Activated gamma-delta T cell treated with Interleukin-2 at 50 U/mL for 16 hours (primary cell): ENCODE data around the gene NANOS3.

Experiments
- DNase-seq: peaks from one replicate; pipeline ENCODE4 v3.0.0-alpha.2; 2020

The NANOS3 gene

GRCh38 chr19:13876834-13877233 is at the start of gene NANOS3:
TSS of gene NANOS3 (plus strand) at chr19:13877134. CDS start at chr19:13877249, 115 bp downstream.
- no peak for DNase-seq

DNA sequence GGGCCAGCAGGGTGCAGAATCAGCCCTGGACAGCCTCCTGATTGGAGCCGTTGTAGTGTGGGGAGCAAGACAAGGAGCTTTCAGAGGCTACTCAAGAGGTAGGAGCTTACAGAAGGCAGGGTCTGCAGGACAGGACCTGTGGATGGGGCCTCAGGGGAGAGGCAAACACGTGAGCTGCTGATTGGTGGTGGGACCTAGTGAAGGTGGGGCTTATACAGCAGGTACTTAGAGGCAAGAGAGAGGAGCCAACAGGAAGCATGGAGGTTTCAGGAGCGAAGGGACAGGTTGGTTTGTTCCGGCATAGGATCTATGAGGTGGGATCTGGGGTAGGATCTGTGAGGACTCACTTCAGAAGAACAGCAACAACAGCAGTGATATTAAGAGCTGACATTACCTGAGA is 49.3 kb upstream of the NANOS3 start:
- DNase-seq: no peak

GRCh38 chr19:13830114-13830740 is 46.7 kb upstream of the NANOS3 start:
- no peak for DNase-seq

DNA sequence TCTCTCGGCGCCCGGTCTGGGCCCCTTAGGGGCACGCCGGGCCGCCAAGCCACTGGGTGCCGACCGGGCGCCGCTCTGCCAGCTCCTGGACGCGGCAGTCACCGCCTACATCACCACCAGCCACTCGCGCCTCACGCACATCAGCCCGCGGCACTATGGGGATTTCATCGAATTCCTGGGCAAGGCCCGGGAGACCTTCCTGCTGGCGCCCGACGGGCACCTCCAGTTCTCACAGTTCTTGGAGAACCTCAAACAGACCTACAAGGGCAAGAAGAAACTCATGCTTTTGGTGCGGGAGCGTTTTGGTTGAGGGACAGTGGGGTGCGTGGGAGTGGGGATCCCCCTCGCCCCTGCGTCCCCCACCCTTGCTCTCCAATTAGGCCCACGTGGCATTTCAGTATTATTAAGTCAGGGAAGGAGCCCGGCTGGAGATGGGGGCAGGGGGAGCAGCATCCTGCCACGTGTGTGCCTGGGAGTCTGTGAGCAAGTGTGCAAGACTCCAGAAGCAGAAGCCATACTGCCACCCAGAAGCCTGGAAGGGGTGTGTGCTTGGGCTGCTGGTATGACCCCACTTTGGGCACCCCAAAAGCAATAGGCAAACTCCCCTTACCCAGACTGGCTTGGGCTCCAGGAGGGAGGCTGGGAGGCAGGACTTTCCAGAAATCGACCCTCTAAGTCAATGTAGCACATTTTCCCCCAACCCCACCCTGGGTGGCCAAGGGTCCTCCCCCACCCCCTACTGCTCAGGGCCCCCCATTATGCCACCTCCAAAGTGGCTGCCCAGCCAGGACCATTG is 46.0 kb upstream of the NANOS3 start:
- no peak for DNase-seq

DNA sequence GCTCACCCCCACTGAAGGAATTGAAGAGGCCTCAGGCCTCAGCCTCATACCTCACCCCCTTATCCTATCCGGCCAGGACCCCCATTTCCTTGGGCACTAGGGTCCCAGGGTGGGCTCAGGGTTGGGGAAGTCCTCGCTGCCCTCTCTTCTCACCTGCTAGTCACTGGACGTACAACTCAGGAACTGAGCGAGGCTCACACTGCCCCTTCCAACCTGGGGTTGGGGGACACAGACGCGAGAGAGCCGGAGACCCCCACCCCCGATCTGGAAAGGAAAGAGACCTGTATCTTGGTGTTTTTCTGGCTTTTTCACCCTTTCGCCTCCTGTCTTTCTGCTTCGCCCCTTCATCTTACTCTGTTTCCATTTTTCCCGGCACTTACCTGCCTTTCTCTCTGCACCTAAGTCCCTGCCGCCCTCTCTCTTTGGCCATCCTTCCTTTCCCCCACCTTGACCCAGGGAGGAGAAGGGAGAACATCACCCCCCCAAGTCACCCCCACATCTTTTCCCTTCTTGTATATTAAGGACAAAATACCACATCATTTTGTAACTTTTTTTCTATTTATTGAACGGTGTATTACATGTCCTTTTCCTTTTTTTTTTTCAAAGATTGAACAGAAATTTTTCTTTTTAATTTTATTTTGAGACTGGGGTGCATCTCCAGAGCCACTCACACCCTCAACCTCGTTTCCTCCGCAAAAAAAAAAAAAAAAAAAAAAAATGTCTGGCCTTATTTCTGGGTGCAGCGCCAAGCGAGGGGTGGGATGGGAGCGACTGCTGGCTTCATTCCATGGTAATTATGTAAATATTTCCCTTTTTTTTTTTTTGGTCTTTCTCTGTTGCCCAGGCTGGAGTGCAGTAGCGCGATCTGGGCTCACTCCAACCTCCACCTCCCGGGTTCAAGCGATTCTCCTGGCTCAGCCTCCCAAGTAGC is 45.1 kb upstream of the NANOS3 start:
- no peak for DNase-seq

GRCh38 chr19:13833330-13834243 is 43.3 kb upstream of the NANOS3 start:
- peak; percentile 86 for DNase-seq

GRCh38 chr19:13834244-13835069 is 42.5 kb upstream of the NANOS3 start:
- DNase-seq: no peak

GRCh38 chr19:13835791-13836723 is 40.9 kb upstream of the NANOS3 start:
- no peak for DNase-seq

DNA sequence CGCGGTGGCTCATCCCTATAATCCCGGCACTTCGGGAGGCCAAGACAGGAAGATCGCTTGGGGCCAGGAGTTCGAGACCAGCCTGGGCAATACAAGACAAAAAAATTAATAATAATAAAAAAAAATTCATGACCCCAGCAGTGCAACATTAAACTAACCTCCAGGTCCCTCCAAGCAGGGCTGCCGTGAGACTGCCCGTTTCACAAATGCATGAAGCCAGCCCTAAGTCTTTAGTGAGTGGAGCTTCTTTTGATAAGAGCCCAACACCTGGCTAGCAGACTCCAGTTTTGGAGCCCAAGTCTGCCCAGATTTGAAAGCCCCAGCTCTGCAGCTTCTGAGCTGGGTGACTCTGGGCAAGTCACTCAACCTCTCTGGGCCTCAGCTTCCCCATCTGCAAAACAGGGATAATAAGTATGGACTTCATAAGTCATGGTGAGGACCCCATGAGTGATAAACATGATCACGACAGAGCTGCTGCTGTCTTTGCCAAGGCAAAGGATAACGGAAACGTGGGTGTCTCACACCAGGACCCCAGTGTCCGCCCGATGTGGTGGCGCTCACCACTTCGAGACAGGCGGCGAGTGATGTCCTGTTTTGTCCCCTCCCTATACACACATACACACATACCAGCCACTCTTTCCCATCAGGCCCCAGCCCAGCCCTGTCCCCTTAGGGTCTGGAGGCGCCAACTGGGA is 38.4 kb upstream of the NANOS3 start:
- DNase-seq: no peak

DNA sequence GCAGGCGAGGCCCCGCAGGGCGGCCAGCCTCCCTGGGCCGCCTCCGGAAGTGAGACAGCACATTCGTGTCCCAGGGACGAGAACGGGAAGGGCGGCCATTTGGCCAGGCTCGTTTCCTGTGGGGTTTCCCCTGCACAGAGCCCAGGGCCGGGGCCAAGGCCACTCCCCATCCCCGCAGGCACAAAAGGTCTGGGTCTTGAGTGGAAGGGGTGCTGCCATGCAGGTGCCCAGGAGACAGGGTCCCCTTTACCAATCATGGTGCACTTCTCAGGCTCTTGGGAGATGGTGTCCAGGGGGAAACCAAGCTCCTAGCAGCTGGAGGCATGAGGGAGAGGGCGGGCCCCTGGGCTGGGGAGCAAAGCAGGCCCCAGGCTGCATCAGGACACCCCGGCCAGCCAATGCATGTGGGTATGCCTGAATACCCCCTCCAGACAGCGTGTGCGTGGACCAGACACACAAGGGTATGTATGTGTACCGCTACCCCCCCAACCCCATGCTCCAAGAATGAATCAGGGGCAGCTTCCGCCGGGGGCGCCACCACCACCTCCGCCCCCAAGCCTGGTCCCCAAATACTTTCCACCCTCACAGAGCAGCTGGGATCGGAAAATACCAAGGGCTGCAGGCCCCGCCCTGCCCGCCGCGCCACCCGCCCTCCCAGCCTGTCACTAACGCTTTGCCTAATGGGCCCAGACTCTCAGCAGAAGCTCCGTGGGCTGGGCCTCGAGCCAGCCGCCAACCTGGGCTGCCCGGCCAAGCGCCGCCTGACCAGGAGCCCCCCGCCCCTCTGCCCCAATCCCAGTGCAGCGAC is 37.6 kb upstream of the NANOS3 start:
- peak; percentile 76 for DNase-seq

- DNase-seq: no peak
Measured at GRCh38 chr19:13839938-13840304, 37.0 kb upstream of the NANOS3 start.

DNA sequence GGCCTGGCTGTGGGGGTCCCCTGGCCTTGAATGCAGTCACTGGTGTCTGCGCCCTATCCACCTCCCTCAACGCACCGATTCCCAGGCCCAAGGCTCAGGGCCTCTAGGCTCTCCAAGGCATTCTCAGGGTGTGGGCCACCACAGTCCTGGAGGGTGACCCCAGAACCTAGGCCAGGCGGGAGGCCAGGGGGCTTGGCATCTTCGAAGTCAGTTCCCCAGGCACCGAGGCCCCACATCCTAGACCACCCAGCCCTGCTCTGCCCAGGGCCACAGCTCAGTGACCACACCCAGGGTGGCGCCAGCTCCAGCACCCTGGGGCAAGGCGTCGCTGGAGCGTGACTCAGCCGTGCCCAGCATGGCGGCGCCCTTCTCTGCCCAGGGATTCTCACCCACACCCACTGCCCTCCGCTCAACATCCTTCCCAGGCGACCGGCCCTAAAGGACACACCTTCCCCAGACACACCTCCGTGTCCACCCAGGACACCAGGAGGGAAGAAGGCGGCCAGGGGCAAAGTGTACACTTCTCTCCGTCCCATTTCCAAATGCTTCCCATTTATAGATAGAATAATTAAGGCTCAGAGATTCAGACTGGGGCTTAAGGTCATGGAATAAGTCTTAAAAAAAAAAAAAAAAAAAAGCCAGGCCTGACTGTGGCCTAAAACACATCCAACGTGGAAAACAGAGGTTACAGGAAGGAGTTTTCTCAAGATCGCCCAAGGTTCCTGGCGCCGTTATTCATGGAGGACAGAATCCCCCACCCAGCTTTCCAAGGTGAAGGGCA is 36.4 kb upstream of the NANOS3 start:
- DNase-seq: peak; percentile 52

DNA sequence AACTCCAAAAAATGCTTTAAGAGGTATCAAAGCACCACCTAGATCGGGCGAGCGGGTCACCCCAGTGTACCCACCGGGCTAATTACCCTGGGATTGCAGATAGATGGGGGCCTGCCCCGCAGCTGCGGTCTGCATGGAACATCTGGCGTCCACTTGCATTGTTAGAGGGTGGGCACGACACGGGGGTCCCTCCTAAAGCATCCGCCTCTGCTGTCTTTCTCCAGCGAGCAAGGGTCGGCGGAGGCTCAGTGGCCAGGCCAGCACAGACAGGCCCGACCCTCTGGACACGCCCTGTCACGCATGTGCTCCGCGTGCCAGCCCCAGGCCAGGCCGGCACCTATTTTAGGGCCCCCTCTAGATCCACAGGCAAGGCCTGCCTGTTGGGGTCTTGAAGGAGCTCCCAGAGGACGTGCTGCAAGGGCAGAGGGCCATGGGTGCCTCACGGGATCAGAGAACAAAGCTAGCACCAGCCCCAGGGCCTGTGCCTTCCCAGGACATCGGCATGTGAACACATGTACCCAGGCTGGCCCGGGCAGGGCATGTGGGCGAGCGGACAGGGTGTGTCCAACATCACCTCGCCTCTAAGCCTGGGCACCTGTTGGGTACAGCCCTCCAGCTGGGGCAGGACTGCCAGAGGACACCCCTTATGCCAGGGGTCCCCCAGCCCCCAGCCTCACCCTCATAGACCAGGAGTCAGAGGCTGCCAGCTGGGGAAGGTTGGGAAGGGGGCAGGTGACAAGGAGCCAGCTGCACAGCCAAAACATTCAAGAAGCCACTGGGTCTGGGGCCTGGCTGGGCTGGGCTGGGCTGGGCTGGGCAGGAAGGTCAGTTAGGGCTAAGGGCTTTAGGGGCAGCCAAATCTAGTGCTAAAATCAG is 35.6 kb upstream of the NANOS3 start:
- no peak for DNase-seq

GRCh38 chr19:13841962-13842290 is 35.0 kb upstream of the NANOS3 start:
- no peak for DNase-seq

- DNase-seq: peak; percentile 65
Measured at GRCh38 chr19:13842291-13843103, 34.4 kb upstream of the NANOS3 start.
